Measurements from ENCODE around the gene SLC19A3.
"Not testable (repeated sequence)": the region's sequence is repeated elsewhere in the genome, so short reads cannot be mapped to it uniquely, and the experiment has no call there.

SLC19A3 gene
- long read RNA-seq, donor 1, partial matches to known transcripts, result 0 of 1 reads
- long read RNA-seq, donor 1, other reads (novel, unspliced or antisense), result 0 of 1 reads
- long read RNA-seq, donor 2, full-length matches to known transcripts, result 1 of 1 reads
- long read RNA-seq, donor 2, partial matches to known transcripts, result 0 of 1 reads
- long read RNA-seq, donor 2, other reads (novel, unspliced or antisense), result 0 of 1 reads
- long read RNA-seq, donor 3, full-length matches to known transcripts, result 1 of 1 reads
- long read RNA-seq, donor 3, partial matches to known transcripts, result 0 of 1 reads
- long read RNA-seq, donor 3, other reads (novel, unspliced or antisense), result 0 of 1 reads
- long read RNA-seq, donor 4, partial matches to known transcripts, result 0 of 1 reads
- long read RNA-seq, donor 4, other reads (novel, unspliced or antisense), result 0 of 1 reads
- long read RNA-seq, donor 5, result 0 reads
- long read RNA-seq, donor 6, result 0 reads
- long read RNA-seq, donor 7, full-length matches to known transcripts, result 3 of 3 reads
- long read RNA-seq, donor 7, partial matches to known transcripts, result 0 of 3 reads
- long read RNA-seq, donor 7, other reads (novel, unspliced or antisense), result 0 of 3 reads
- long read RNA-seq, donor 8, full-length matches to known transcripts, result 2 of 2 reads
- long read RNA-seq, donor 8, partial matches to known transcripts, result 0 of 2 reads
- long read RNA-seq, donor 8, other reads (novel, unspliced or antisense), result 0 of 2 reads

DNA sequence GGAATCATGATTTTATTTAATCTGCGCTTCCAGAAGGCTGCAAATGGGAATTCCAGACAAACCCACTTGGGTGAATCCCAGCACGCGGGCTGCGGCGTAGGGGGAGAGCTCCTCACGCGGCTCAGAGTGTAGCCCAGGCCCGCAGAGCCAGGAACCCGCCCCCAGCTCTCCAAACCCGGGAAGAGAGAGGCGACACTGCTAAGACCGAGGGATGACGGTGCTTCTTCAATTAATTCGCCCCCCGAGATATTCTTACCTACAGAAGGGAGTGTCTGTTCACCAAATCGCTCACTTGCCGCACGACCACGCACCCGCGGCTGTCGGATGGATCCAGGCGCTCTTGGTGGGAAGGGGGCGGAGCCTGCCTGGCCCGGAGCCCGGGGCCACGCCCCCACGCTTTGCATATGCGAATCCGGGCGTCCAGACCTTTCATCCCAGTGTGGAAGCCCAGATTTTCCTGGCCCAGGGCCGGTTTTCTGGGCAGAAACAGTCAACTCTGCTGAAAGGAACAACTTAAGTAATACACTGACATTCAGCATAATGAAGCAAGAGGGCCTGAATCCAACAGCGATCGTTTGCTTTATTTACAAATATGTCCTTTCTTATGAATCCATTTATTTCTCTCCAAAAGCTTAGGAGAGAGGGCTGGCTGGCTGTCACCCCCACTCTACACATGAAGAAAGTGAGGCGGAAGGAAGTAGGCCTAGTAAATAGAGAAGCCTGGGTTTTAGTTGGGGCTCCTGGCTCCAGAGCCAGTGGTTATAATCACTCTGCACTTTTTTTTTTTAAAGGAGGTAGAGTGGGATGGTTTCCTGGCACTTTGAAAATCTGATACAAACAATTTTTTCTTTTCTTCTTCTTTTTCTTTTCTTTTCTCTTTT is at the start of gene SLC19A3:
Gene SLC19A3, minus strand, starts transcription at position 342 of the 881 bp plus-strand sequence. CDS start 15,710 bp downstream, outside the sequence.
- DNase-seq, result peak; percentile 77

GRCh38 chr2:227766373-227766883 is 48.6 kb upstream of the SLC19A3 start:
- DNase-seq, result peak; percentile 59

DNA sequence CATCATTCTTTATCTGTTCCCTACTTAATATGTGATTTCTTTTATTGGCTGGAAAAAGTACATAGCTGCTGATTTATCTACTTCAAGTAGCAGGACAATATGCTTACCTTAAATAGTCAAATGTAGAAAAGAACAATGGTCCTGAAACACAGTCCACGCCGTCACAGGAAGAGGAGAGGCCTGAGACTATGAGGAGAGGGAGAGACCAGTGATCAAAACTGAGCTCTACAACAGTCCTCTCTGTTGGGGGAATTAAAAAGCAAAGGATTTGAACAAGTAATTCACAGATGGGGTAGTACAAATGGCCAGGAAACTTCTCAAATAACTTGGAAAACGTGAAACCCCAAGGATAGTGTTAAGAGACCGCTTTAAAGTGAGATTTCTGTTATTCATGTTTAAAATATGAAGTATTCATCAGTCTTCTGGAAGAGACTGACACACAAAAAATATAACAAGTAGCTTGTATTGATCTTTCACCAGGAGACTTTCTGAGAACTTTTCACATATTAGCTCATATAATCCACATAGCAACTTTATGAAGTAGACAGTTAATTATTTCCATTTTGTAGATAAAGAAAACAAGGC is 48.1 kb upstream of the SLC19A3 start:
- no peak for DNase-seq

DNA sequence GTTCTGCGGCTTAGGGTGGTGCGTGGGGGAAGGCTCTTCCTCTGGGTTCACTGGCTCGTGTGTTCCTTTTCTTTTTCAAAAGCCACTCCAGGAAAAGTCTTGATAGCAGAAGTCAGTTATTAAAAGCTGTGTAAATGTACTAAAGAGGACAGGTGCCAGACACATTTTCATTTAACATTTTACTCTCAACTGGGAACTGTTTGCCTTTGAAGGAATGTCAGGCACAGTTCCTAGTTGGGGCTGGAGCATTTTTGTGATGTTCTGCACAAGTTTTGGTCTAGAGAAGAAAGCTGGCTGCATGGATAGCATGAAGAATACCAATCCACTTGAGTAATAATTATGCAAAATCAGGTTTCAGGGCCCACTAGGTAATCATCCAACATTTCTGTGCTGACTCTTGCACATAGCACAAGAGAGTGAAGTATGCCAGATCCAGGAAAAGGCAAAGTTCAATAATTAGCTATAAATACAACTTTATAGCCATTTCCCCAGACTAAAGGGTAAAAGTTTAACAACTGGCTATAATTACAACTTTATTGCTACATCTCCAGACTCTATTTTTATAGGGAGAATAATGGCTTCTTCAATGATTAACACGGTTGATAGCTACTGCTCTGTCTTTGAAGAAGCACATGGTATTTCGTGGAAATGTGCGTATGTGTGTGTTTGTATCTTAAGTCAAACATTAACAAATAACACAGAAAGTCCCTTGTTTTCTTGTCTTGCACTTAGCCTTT is 44.1 kb upstream of the SLC19A3 start:
- peak; percentile 42 for DNase-seq

DNA sequence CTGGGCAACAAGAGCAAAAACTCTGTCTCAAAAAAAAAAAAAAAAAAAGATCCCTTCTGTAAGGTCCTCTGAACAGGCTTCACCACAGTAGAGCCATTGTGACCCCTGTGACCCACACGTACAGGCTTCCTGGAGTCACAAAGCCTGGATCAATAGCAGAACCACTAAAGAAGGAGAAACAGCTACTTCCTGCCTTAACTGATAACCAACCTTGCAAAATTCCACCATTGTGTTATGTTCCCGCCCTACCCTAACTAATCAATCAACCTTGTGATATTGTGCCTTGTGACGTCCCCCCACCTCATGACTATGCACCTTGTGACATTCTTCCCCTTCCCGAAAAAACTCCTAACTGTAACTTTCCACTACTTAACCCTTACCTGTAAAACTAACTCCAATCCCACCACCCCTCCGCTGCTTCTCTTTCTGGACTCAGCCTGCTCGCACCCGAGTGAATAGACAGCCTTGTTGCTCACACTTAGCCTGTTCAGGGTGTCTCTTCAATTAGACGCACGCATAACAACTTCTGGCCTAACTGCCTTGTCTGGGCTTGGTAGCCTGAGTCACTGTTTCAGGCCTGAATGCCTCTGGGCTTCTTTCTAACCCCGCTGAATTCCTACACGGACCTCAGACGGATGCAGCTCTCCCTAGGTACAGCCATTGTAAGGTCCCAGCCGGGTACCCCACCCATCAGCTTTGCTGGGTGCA is 41.7 kb upstream of the SLC19A3 start:
- peak; percentile 45 for DNase-seq

DNA sequence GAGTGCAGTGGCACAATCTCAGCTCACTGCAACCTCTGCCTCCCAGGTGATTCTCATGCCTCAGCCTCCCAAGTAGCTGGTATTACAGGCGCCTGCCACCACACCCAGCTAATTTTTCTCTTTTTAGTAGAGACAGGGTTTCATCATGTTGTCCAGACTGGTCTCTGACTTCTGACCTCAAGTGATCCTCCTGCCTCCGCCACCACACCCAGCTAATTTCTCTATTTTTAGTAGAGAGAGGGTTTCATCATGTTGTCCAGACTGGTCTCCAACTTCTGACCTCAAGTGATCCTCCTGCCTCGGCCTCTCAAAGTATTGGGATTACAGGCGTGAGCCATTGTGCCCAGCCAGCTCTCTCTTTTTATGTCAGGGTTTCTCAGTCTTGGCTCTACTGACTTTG is 38.4 kb upstream of the SLC19A3 start:
- DNase-seq, result not testable (repeated sequence)

DNA sequence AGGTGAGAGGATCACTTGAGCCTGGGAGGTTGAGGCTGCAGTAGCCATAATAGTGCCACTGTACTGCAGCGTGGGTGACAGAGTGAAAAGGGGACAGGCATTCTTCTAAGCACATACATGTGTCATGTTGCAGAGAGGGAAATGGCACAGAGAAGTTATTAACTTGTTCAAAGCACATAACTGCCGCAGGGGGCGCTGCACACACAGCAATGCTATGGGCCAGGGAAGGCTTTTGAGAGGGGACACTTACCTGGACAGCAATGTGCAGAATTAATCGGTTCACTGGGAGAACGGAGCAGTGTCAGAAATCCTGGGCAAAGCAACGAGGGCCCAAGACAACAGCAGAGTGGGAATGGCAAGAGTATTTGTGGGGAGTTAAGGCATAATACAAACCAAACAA is 30.3 kb upstream of the SLC19A3 start:
- DNase-seq, result no peak

- no peak for DNase-seq
These were observed 27.8 kb upstream of the SLC19A3 start, which contains the start of gene SCYGR8 for GRCh38 chr2:227745594-227745993. Gene SCYGR8 (plus strand): TSS chr2:227745894. CDS start chr2:227745894, 0 bp downstream.

DNA sequence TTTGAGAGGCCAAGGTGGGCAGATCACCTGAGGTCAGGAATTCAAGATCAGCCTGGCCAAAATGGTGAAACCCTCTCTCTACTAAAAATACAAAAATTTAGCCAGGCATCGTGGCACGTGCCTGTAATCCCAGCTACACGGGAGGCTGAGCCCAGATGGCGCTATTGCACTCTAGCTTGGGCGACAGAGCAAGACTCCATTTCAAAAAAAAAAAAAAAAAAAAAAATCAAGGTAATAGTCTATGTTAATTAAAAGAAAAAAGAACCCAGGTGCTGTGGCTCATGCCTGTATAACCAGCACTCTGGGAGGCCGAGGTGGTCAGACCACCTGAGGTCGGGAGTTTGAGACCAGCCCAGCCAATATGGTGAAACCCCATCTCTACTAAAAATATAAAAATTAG is 22.9 kb upstream of the SLC19A3 start:
- DNase-seq, result not testable (repeated sequence)

DNA sequence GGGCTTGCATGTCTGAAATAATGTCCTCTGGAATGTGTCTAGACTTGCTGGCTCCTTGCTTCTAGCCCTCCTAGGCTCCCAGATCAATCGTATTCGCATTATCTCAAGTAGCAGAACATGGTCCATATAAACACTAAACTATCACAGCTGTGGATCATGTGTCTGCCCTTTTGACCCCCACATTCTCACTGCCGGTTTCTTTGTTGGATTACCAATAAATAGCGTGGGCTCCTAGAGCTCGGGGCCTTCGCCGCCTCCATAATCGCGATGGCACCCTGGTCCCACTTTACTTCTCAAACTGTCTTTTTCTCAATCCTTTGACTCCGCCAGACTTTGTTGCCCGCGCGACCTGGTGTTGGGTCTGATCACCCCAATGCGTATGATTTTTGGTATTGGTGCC is 21.5 kb upstream of the SLC19A3 start:
- DNase-seq, result no peak

DNA sequence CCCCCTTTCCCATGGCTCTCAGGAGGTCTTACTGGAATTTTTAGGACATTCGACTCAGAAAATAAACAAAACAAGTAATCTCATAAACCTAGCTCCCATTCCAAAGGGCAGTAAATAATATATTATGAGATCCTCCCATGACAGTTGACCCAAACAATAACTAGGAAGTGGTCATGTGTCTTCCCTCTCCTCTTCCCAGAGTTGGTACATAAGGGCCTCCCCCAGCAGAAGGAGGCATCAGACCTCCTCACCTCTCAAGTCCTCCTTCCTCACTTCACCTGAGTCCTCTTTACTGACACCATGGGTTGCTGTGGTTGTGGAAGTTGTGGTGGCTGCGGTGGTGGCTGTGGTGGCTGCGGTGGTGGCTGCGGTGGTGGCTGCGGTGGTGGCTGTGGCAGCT is 10.2 kb upstream of the SLC19A3 start, which contains the start of gene SCYGR7:
Gene SCYGR7, plus strand, starts transcription at position 301 of the 400 bp plus-strand sequence. Its CDS starts 0 bp downstream, at position 301.
- DNase-seq, result no peak

GRCh38 chr2:227724394-227725039 is 6.7 kb upstream of the SLC19A3 start, which contains the start of gene SCYGR6:
Gene SCYGR6 (minus strand): TSS chr2:227724757. CDS start chr2:227724757, 0 bp downstream.
- no peak for DNase-seq

DNA sequence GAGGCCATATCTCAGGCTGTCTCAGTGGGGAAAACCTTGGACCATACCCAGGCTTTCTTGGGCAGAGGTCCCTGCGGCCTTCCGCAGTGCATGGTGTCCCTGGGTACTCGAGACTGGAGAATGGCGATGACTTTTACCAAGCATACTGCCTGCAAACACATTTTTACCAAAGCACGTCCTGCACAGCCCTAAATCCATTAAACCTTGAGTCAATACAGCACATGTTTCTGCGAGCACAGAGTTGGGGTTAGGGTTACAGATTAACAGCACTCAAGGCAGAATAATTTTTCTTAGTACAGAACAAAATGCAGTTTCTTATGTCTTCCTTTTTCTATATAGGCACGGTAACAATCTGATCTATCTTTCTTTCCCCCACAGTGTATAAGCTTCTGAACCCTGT is 5.0 kb upstream of the SLC19A3 start:
- not testable (repeated sequence) for DNase-seq

DNA sequence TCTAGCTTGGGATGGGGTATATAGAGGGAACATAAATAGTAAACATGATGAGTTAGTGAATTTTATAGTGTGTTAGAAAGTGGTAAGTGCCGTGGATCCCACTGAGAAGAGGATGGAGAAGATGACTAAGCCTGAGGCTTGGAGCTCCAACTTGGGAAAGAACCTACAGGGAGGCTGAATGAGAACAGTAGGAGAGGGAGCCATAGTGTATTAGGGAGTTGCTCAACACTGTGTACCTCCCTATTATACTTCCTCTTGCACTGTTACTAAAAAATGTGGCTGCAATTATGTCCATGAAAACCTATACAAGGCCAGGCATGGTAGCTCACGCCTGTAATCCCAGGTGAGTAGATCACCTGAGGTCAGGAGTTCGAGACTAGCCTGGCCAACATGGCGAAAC is 2.9 kb upstream of the SLC19A3 start:
- DNase-seq, result no peak

DNA sequence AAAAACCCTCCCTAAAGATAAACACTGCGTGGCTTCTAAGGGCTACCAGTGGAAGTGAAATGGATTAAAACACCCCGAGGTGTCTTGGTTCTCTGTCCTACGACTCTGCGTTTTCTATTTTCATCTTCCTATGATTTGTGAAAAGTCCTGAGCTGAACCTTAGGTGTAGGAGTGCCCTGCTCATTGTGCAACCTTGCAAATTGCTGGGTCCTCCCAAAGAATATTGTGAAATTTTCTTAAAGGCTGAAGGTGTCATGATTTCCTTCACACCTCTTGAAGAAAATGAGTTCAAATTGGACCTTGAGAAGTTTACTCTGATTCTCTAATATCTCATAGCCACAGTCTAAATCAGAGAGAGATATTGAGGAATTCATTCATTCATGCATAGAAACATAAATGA is 1.8 kb upstream of the SLC19A3 start:
- DNase-seq, result no peak

GRCh38 chr2:227716501-227716900 is 1.3 kb downstream of the SLC19A3 start:
- no peak for DNase-seq

- no peak for DNase-seq
These were observed 4.5 kb downstream of the SLC19A3 start for GRCh38 chr2:227713291-227713690.

- no peak for DNase-seq
These were observed 6.8 kb downstream of the SLC19A3 start for GRCh38 chr2:227710986-227711385.

DNA sequence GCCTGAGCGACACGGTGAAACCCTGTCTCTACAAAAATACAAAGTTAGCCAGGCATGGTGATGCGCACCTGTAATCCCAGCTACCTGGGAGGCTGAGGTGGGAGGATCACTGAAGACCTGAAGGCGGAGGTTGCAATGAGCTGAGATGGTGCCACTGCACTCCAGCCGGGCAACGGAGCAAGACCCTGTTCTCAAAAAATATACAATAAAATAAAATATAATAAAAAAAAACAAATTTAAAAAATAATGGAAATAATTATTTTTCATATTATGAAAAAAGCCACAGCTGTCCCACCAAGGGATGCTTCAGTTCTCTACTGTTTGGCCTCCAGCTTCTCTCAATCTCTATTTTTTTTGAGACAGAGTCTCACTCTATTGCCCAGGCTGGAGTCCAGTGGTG is 10.4 kb downstream of the SLC19A3 start:
- DNase-seq, result no peak

- DNase-seq, result no peak
These were observed 11.0 kb downstream of the SLC19A3 start for GRCh38 chr2:227706859-227707258.

All from right kidney (tissue), 9 donors.